GM21825 (cell line): Measurements from ENCODE around the gene ANKEF1.

Experiments used
- ATAC-seq: cut with Tn5 transposase; IDR thresholded peaks from one replicate; pipeline ENCODE4 v1.9.1; 2021; ENCODE audit warnings: mild to moderate bottlenecking, moderate library complexity; ENCODE audit not compliant: unreplicated experiment

ANKEF1 gene

DNA sequence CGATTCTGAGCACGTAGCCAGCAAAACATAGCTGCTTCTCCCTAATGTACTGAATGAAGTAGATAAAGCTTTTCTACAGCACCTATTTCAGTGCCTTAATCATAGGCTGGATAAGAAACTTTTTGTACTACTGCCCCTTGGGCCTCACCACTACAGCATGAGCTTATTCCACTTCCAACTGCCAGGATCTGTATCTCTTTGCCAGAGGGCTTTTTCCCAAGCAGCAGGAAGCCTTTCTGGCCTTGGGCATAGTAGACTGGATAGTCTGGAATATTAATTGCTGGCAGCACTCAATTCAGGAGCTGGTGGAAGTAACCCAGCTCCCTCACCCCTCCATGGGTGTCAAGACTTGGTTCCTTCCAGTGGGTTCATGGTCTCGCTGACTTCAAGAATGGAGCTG is 43.6 kb downstream of the ANKEF1 start:
- ATAC-seq, result no peak

DNA sequence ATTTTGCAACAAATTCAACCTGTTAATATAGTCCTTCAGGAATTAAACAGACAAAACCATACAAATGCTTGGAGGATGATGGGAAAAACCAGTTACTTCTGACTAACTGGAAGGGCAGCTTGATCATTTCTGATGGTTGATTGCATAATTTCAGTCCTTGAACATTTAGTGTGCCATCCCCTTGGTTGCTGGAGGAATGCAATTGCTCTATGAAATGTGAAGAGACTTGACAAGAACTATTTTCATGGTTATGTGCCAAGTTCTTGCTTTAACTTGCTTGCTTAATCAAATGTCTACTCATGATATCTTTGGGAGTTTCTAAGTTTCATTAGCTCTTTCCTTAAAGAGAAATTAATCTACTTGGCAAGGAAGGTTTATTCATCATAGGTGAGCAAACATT is 45.2 kb downstream of the ANKEF1 start:
- ATAC-seq, result no peak

DNA sequence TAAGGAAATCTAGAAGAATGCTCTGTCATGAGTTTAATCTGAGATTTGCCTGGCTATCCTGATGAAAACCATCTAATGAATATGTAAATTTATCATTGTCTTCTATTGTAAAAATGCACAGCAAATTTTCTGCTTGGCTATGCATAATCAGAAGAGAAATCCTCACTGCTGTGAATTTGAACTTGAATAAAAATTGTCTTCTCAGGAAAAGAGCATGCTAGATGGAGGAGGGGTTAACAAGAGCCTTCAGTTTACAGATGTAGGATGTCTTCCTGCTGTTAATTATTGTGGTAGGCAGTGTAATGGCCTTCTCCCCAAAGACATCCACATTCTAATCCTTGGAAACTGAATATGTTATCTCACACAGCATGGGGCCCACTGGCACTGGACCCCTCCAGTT is 45.8 kb downstream of the ANKEF1 start:
- no peak for ATAC-seq

DNA sequence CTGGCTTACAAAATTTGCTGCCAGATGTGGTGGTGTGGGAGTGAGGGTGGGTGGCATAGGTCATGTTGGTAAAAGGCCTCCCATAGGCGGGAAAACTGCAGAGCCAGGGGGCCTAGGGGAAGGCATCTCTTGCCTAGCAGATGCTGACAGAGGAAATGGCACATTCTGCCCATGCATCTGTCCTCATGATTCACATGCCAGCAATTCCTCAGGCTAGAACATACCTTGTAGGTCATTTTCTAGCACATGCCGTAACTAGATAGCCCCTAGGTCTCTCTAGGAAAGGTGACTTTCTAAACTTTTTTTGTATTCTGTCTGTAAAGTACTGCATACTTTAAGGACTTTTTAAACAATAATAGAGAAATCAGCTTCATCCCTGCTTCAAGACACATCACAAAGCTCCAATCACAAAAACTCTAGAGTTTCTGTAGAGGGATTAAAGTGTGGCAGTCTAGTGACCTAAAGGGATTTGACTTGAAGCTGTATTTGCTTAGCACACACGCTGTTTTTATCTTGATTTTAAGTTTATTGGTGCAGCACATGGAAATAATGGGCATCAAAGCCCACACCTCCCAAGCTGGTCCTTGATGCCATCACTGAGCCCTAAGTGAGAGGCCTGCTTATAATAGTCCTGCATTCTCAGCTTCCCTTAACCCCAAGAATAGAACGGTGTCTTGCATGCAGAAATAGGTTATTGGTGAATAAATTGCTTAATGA is 55.2 kb downstream of the ANKEF1 start:
- ATAC-seq, result no peak

DNA sequence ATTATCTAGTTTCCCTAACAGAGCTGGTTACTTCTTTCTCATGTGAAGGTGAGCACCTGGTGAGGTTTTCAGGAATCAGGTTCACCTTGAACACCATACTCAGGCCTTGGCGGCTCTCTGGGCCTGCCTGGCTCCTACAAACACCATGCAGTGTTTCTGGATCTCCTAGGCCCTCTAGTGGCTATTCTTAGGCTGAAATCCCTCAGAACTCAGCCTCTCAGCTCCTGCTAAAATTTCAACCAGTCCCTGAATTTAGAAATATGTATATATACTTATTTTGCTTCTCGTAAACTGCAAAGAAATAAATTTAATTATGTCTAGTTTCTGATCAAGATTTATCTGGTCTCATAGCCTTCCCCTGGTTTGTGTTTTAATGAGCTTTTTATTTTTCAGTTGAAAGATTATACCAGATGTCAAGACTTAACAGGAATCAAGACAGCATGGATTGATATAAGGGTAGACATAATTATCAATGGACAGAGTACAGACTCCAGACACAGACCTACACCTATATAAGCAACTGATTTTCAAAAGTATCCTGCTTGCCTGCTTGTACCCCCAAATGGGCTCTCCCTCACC is 55.9 kb downstream of the ANKEF1 start:
- no peak for ATAC-seq

DNA sequence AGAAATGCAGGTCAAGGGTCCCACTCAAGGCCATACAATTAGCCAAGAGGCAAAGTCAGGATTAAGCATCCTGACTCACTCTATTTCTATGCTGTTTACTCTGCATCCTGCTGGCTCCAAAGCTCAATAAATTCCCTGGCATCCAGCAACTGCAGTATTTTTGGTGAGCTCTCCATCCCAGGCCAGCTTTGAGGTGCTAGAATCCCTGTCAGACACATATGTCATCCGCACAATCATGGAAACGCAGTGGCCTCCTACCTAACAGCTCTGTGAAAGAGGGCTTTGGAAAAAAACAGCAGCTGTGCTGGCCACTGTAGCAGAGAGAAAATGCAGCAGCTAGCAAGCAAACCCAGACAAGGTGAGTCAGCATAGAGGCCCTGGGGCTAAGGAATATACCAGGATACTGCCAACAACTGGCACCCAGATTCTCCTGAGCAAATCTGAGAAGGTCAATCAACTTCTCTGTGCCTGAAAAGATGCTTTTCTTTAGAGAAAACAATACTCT is 58.4 kb downstream of the ANKEF1 start:
- no peak for ATAC-seq

DNA sequence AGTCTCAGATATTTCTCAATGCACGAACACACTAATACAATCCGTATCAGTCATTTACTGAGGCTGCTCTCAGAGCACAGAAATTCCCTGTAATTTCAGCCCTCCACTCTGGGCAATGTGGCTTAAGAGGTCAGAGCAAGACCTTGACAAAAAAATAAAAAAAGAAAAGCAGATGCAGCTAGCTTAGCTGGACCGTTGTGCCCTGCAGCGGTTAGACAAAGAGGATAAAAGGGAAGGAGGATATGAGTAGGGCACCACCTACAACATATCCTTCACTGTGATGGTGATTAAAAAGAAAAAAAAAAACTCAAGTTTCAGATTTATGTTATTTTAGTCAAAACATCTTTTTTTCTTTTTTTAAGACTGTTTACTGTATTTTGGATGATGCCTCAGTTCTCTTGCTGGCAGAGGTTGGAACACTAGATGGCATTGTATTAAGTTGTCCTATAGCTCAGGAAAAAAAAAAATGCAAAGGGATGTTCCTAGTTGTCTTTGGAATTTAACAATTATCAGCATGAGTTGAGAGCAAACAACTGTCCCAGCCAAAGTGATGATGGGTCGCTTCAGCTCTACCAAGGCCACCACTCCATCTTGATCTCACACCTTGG is 59.9 kb downstream of the ANKEF1 start:
- ATAC-seq, result no peak

DNA sequence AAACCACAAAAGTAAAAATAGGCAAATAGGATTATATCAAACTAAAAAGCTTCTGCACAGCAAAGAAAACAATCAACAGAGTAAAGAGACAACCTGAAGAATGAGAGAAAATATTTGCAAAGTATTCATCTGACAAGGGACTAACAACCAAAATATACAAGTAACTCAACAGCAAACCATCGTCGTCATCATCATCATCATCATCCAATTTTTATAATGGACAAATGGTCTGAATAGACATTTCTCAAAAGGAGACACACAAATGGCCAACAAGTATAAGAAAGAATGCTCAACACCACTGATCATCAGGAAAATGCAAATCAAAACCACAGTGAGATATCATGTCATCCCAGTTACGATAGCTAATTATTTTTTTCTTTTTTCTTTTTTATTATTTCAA is 62.0 kb downstream of the ANKEF1 start:
- no peak for ATAC-seq

DNA sequence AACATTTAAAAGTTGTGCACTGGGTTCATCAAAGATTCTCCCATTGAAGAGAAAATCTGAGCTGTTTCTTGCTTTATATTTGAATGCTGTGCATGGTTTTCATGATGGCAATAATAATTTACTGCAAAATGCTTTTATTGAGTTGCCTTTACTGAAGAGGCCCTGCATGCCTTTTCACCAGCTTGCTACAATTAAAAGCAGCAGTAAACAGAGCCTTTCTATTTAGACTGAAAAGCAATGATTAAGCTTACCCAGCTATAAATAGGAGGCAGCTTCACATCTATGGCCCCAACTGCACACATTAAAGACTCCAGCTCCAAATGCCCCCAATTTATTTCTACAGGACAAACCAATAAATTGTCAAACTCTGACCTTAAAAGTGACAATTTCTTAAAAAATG is 70.3 kb downstream of the ANKEF1 start:
- ATAC-seq, result no peak
